ENCODE data around the gene GGT7.

GGT7 gene

DNA sequence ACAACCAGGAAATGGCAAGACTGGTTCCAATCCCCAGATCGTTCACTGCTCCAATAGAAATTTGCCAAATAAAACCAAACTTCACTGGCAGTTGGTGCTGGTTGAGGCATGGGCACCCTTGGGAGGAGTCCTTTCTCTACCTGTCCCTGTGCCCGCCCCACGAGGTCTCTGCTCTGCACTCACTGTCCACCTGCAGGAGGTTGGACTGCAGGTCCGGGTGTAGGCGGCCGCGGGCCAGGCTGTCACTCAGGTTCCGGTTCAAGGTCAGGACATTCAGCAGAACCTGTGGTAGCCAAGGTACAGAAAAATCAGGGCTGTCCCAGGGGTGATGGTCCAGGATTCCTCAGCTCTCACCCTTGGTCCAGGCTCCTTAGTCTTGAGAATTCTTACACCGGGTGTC, 22.9 kb downstream of the GGT7 start:
- H3K36me3 Mint-ChIP-seq (ENCODE audit: low read depth), result no peaks in the 10 kb centered on the region
- peaks cover 1% of the 10 kb centered on the region for H3K4me1 Mint-ChIP-seq (ENCODE audit: low read depth)
- no peak overlapping the region for H3K4me3 Mint-ChIP-seq
- no peak overlapping the region for H3K27ac Mint-ChIP-seq
- H3K27me3 Mint-ChIP-seq (ENCODE audit: low read depth), result no peaks in the 10 kb centered on the region
- H3K9me3 Mint-ChIP-seq, result no peaks in the 10 kb centered on the region
- no peak for DNase-seq (ENCODE audit: low spot score)

DNA sequence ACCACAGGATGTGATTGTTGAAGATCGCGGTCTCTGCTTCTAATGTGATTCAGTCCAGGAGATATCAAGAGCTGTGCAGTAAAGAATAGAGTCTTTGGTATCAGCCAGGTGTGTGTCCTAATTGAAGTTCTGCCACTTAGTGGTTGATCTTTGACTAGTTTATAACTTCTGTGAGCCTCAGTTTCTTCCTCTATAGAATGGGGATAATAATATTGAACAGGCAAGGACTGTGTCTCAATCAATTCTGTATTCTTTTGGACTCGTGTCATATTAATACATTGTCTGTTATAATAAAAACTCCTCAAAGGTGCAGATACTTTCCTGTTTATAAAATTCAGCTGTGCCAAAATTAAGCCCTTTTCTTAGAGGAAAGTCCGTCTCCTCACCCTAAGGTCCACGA, 24.1 kb downstream of the GGT7 start:
- DNase-seq (ENCODE audit: low spot score), result no peak
- no peaks in the 10 kb centered on the region for H3K36me3 Mint-ChIP-seq (ENCODE audit: low read depth)
- peaks cover 1% of the 10 kb centered on the region for H3K4me1 Mint-ChIP-seq (ENCODE audit: low read depth)
- no peak overlapping the region for H3K4me3 Mint-ChIP-seq
- H3K27me3 Mint-ChIP-seq (ENCODE audit: low read depth), result no peaks in the 10 kb centered on the region
- H3K9me3 Mint-ChIP-seq, result no peaks in the 10 kb centered on the region
- no peak overlapping the region for H3K27ac Mint-ChIP-seq

DNA sequence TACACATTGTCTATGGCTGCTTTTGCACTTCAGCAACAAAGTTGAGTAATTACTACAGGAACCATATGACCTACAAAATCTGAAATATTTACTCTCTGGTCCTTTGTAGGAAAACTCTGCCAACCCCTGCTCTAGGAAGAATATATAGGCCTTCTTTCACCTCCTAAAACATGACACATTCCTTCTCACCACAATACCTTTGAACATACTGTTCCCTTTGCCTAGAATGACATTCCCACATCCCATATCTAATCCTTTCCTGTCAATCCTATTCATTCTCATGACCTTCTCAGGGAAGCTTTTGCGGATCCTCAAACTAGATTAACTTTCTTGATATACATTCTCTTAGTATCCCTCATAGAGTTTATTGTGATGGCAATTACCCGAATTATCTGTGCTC, 29.2 kb downstream of the GGT7 start:
- peaks cover 22% of the 10 kb centered on the region for H3K27me3 Mint-ChIP-seq (ENCODE audit: low read depth)
- H3K4me1 Mint-ChIP-seq (ENCODE audit: low read depth), result no peaks in the 10 kb centered on the region
- no peaks in the 10 kb centered on the region for H3K9me3 Mint-ChIP-seq
- no peaks in the 10 kb centered on the region for H3K36me3 Mint-ChIP-seq (ENCODE audit: low read depth)
- H3K4me3 Mint-ChIP-seq, result no peak overlapping the region
- H3K27ac Mint-ChIP-seq, result no peak overlapping the region
- no peak for DNase-seq (ENCODE audit: low spot score)

DNA sequence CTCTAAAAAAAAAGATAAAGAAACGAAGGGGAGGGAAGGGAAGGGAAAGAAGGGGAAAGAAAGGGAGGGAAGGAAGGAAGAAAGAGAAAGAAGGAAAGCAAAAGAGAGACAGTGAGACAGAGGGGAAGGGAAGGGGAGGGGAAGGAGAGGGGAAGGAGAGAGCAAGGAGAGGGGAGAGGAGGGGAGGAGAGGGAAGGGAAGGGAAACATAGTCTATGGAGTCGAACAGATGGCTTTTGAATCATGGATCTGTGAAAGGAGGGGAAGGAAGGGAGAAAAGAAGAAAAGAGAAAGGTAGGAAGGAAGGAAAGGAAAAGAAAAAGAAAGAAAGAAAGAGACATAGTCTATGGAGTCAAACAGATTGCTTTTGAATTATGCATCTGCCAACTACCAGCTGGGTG, 30.5 kb downstream of the GGT7 start:
- DNase-seq (ENCODE audit: low spot score), result no peak
- H3K27ac Mint-ChIP-seq, result no peak overlapping the region
- H3K27me3 Mint-ChIP-seq (ENCODE audit: low read depth), result peaks cover 22% of the 10 kb centered on the region
- H3K4me3 Mint-ChIP-seq, result no peak overlapping the region
- no peaks in the 10 kb centered on the region for H3K4me1 Mint-ChIP-seq (ENCODE audit: low read depth)
- no peaks in the 10 kb centered on the region for H3K36me3 Mint-ChIP-seq (ENCODE audit: low read depth)
- no peaks in the 10 kb centered on the region for H3K9me3 Mint-ChIP-seq

DNA sequence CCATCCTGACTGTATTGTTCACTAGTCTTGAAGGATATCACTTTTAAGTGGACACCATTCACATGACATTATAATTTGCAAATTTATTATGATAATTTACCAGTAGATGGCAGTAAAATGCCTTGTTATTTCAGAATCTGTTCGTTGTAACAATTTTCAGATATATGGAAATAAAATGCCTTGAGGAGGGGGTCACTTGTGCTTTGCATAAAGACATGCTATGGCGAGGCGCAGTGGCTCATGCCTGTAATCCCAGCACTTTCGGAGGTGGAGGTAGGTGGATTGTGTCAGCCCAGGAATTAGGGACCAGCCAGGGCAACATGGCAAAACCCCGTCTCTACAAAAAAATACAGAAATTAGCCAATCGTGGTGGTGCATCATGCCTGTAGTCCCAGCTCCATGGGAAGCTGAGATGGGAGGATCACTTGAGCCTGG, 38.2 kb downstream of the GGT7 start:
- no peak for DNase-seq (ENCODE audit: low spot score)
- Mint-ChIP-seq H3K4me1 (ENCODE audit: low read depth) (peaks cover 3% of the 10 kb centered on the region), H3K27me3 (ENCODE audit: low read depth) (peaks cover 27% of the 10 kb centered on the region), H3K27ac (no peak overlapping the region), H3K4me3 (no peak overlapping the region), H3K36me3 (ENCODE audit: low read depth) (no peaks in the 10 kb centered on the region), H3K9me3 (no peaks in the 10 kb centered on the region)

DNA sequence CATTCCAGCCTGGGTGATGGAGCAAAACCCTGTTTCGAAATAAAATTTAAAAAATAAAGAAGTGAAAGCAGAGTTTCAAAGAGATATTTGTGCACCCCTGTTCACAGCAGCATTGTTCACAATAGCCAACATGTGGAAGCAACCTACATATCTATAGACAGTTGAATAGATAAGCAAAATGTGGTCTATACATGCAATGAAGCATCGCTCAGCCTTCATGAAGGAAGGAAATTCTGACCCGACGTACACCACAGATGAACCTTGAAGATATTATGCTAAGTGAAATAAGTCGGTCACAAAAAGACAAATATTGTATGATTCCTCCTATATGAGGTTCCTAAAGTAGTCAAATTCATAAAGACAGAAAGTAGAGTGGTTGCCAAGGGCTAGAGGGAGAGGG, 40.7 kb downstream of the GGT7 start:
- no peak for DNase-seq (ENCODE audit: low spot score)
- peaks cover 23% of the 10 kb centered on the region for H3K27me3 Mint-ChIP-seq (ENCODE audit: low read depth)
- H3K9me3 Mint-ChIP-seq, result no peaks in the 10 kb centered on the region
- H3K27ac Mint-ChIP-seq, result no peak overlapping the region
- H3K4me3 Mint-ChIP-seq, result no peak overlapping the region
- H3K4me1 Mint-ChIP-seq (ENCODE audit: low read depth), result peaks cover 5% of the 10 kb centered on the region
- no peaks in the 10 kb centered on the region for H3K36me3 Mint-ChIP-seq (ENCODE audit: low read depth)

DNA sequence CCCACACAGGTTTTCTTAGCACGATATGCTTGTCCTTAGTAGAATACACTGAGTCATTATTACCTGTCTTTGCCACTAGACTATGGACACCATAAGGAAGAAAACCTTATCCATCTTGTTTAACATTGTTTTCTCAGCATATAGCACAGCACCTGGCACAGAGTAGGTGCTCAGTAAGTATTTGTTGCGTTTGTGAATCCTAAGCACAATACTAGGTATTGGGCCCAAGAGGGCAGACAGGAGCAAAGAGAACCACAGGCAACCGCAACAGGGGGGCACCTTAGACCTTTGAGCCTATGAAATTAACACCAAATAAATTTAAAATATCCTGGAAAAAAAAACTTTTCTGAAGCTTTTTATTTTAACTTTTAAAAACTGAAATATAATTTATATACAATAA, 43.5 kb downstream of the GGT7 start:
- Mint-ChIP-seq H3K4me1 (ENCODE audit: low read depth) (peaks cover 14% of the 10 kb centered on the region), H3K9me3 (no peaks in the 10 kb centered on the region), H3K36me3 (ENCODE audit: low read depth) (peaks cover 2% of the 10 kb centered on the region), H3K27ac (no peak overlapping the region), H3K27me3 (ENCODE audit: low read depth) (peaks cover 21% of the 10 kb centered on the region), H3K4me3 (no peak overlapping the region)
- DNase-seq (ENCODE audit: low spot score), result no peak

DNA sequence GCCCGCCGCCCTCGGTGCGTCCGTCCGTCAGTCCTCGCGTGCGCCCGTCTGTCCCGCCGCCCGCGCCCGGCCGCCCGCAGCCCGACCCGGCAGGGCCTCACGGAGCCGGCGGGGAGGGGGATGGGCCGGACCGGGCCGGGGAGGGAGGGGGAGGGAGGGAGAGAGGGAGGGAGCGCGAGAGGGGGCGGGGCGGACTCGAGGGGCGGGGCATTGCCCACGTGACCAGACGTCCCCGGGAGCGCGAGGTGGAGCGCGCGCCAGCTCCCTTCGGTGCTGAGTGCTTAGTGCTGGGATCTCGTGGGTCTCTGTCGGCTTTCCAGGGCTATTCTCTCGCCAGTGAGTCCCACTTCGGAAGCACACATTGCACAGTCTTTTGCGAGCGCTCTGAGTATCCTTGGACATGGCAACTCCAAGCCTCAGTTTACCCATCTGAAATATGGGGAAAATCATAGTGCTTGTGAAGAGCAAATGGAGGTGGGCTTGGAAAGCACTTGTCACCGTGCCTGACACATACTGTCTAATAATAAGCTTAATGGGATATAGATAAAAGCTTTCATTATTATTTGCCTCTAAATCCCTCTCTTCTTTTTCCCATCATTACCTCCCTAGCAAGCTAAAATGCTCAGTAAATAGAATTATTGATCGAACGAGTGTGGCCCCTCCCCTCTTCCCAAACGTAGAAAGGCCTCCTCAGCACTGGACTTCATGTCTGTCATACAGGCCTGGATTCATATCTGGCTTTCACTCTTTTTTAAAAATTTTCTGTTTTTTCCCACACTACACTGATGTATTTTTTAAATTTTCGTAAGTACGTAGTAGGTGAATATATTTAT, 46.9 kb downstream of the GGT7 start, which contains the start of gene NCOA6:
Gene NCOA6 (minus strand): TSS at position 122 of the 833 bp plus-strand sequence. CDS start 43,296 bp downstream, outside the sequence.
- peak within 1 kb of the TSS; percentile 97 for H3K4me3 Mint-ChIP-seq
- H3K27me3 Mint-ChIP-seq (ENCODE audit: low read depth), result peaks cover 8% of the 10 kb centered on the region
- peak; percentile 65 for DNase-seq (ENCODE audit: low spot score)
- no peaks in the 10 kb centered on the region for H3K9me3 Mint-ChIP-seq
- H3K36me3 Mint-ChIP-seq (ENCODE audit: low read depth), result peaks cover 2% of the 10 kb centered on the region
- peaks cover 26% of the 10 kb centered on the region for H3K4me1 Mint-ChIP-seq (ENCODE audit: low read depth)
- H3K27ac Mint-ChIP-seq, result peak within 1 kb of the TSS; percentile 95

DNA sequence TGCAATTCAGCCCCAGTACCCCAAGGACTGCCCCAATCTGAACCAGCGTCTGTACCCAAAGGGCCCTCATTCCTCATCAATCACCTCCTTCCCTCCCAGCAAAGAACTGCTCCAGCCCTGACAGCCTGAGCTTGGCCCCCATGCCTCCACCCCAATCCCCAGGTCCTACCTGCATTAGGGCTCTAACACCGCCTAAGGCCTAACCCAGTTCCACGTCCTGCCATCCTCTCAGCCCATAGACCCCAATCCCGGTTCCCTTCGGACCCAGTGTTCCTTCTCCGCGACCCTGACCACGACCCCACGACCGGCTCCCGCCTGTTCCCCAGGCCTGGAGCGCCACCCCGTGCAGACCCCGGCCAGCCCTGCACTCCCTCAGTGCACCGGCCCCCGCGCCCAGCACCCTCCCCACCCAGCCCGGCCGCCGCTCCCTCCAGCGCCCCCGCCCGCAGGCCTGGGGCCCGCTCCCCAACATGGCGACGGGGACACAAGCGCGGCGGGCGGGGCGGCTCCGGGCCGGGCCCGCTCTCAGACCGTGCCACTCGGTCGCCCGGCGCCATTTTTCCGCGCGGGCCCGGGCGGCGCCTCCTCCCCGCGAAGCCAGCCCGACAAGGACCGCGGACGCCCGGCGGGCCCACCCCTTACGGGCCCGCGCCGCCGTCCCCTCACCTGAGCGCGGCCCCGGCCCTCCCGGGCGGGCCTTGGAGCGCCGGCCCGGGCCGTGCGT, 47.7 kb downstream of the GGT7 start:
- H3K4me1 Mint-ChIP-seq (ENCODE audit: low read depth), result peaks cover 26% of the 10 kb centered on the region
- H3K4me3 Mint-ChIP-seq, result peak overlapping the region; percentile 97
- no peaks in the 10 kb centered on the region for H3K9me3 Mint-ChIP-seq
- peak; percentile 67 for DNase-seq (ENCODE audit: low spot score)
- H3K27me3 Mint-ChIP-seq (ENCODE audit: low read depth), result peaks cover 4% of the 10 kb centered on the region
- peak overlapping the region; percentile 95 for H3K27ac Mint-ChIP-seq
- H3K36me3 Mint-ChIP-seq (ENCODE audit: low read depth), result peaks cover 2% of the 10 kb centered on the region

DNA sequence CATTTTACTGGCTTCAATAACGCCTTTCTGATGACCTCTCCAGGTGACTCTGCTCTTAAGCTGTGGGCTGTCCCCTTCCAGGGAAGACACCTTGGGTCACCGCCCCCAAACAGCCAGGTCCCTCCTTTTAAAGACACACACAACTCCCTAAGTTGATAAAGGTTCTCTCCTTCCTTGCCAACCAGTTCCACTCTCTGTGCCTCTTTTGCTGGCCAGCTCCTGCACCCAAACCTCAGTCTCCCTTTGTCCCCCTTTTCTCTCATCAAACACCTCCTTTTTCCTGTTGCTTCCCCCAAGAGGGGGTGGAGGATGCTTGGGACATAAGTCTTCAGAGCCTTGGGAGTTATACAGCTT, 48.2 kb downstream of the GGT7 start:
- Mint-ChIP-seq H3K9me3 (no peaks in the 10 kb centered on the region), H3K27me3 (ENCODE audit: low read depth) (peaks cover 4% of the 10 kb centered on the region), H3K4me1 (ENCODE audit: low read depth) (peaks cover 26% of the 10 kb centered on the region), H3K36me3 (ENCODE audit: low read depth) (peaks cover 2% of the 10 kb centered on the region), H3K4me3 (peak overlapping the region; percentile 97), H3K27ac (peak overlapping the region; percentile 95)
- peak; percentile 75 for DNase-seq (ENCODE audit: low spot score)

DNA sequence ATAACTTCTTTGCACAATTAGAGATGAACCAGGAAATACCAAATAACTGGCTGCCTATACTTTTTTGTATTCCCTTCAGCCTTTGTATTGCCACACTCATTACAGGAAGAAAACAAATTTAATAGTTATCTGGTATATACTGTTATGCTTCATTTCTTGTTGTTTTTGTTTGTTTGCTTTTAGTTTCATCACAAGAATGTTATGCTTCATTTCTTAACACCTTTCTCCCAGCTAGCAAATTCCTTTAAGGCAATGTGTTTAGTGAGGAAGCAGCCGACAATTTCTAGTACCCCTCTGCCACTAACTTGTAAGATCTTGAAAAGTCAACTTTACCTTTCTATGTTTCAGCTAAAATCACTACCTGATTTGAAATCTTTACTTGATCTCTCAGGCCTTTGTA, 48.6 kb downstream of the GGT7 start:
- H3K4me3 Mint-ChIP-seq, result peak overlapping the region; percentile 97
- no peaks in the 10 kb centered on the region for H3K9me3 Mint-ChIP-seq
- peaks cover 2% of the 10 kb centered on the region for H3K27me3 Mint-ChIP-seq (ENCODE audit: low read depth)
- peaks cover 26% of the 10 kb centered on the region for H3K4me1 Mint-ChIP-seq (ENCODE audit: low read depth)
- peaks cover 2% of the 10 kb centered on the region for H3K36me3 Mint-ChIP-seq (ENCODE audit: low read depth)
- H3K27ac Mint-ChIP-seq, result peak overlapping the region; percentile 95
- DNase-seq (ENCODE audit: low spot score), result no peak

DNA sequence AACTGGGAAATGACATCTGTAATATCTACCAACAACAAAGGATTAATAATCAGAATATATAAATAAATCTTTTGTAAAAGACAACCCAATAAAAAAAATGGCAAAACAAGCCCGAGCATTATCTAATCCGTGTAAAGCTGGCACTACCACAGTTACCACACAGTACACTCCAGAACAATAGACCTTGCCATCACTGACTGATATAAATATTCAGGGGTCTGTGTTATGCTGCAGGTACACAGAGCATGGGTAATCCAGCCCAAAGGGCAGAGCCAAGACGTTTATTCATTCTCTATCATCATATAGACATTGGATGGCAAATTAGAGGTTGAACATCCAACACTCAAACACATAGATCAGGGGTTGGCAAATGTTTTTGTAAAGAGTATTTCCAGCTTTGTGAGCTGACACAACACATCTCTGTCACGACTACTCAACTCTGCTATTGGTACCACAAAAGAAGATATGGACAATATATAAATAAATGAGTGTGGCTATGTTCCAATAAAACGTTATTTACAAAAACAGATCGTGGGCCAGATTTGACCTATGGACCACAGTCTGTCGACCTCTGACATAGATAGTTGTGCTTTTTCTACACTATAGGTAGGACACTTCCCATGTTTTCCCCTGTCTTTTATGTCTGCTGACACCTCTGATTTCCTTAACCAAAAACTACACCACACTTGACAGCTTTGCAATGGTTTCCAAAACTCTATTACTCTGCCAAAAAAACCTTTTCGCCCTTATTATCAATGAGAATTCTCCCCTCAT, 51.7 kb downstream of the GGT7 start:
- H3K4me3 Mint-ChIP-seq, result no peak overlapping the region
- no peaks in the 10 kb centered on the region for H3K27me3 Mint-ChIP-seq (ENCODE audit: low read depth)
- H3K27ac Mint-ChIP-seq, result no peak overlapping the region
- DNase-seq (ENCODE audit: low spot score), result no peak
- H3K4me1 Mint-ChIP-seq (ENCODE audit: low read depth), result peaks cover 23% of the 10 kb centered on the region
- H3K9me3 Mint-ChIP-seq, result no peaks in the 10 kb centered on the region
- peaks cover 2% of the 10 kb centered on the region for H3K36me3 Mint-ChIP-seq (ENCODE audit: low read depth)

DNA sequence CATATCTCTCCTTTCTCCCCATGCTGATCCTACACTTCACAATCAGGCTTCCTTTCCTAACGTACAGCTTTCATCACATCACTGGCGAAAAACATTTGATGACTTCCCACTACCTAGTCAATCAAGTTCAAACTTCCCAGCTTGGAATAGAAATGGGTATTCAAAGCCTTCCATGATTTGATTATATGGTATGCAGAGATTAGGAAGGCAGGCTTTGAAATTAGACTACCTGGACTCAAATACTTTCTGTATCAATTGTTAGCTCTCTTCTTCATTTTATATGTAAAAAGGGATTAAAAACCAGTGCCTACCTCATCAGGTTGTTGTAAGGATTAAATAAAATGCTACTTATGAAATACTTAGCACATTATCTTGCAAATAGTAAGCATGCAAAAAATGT, 54.9 kb downstream of the GGT7 start:
- Mint-ChIP-seq H3K27me3 (ENCODE audit: low read depth) (no peaks in the 10 kb centered on the region), H3K9me3 (no peaks in the 10 kb centered on the region), H3K36me3 (ENCODE audit: low read depth) (no peaks in the 10 kb centered on the region), H3K4me3 (no peak overlapping the region), H3K4me1 (ENCODE audit: low read depth) (peaks cover 11% of the 10 kb centered on the region), H3K27ac (no peak overlapping the region)
- DNase-seq (ENCODE audit: low spot score), result no peak

DNA sequence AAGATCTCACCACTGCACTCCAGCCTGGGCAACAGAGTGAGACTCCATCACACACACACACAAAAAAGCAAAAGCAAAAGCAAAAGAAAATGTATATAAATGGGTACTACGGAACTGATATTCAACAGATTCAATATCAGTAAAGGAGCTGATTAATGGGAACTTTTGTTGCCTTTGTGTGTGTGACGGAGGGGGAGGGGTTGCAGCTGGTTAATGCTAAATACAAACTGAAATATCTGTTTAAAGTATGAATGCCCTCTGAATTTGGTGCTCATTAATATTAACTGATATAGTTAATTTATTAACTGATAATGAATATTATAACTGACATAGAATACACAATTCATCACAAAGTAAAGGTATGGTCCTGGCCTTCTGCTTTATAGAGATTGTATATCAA, 55.6 kb downstream of the GGT7 start:
- H3K27me3 Mint-ChIP-seq (ENCODE audit: low read depth), result no peaks in the 10 kb centered on the region
- no peak for DNase-seq (ENCODE audit: low spot score)
- H3K4me3 Mint-ChIP-seq, result no peak overlapping the region
- H3K27ac Mint-ChIP-seq, result no peak overlapping the region
- H3K4me1 Mint-ChIP-seq (ENCODE audit: low read depth), result peaks cover 6% of the 10 kb centered on the region
- H3K9me3 Mint-ChIP-seq, result no peaks in the 10 kb centered on the region
- no peaks in the 10 kb centered on the region for H3K36me3 Mint-ChIP-seq (ENCODE audit: low read depth)

All from T-helper 2 cell treated with Interferon-gamma antibody and Interleukin-4, amounts not matched to agents 5 μg/mL and 100 μg/mL, for 36 hours (primary cell).